ENCODE measurements around the gene GAS2L1.

DNA sequence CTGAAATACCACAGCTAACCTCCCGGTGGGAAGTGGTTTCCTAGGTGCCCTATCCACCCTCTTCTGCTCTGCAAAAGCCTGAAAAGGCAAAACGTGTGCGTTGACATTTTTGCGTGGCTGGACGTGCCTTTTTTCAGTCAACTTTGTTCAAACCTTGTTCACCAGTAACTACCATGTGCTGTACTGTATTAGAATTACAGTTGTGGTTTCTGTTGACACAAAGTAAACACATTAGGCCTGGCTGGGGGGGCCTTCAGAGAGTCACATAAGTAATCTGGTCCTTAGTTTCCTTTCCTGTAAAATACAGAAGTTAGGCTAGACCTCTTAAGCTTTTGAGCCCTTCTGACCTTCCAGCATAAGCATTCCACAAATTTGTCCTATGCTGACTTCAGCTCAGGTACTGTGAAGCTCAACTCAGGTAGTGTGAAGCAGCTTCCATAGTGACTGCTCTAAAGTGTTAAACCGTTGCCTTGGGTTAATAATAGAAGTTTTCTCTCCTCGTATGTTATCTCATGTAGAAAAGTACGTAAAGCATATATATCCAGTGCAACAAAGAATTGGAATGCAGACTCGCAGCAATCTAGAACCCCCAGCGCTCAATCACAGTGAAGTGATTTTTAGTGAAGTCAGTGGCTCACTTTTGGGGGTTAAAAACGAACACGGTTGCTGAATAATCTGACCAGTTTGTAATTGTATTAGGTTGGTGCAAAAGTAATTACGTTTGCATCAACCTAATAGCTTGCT is 36.5 kb upstream of the GAS2L1 start:
- TF ChIP-seq, protein P1, sequence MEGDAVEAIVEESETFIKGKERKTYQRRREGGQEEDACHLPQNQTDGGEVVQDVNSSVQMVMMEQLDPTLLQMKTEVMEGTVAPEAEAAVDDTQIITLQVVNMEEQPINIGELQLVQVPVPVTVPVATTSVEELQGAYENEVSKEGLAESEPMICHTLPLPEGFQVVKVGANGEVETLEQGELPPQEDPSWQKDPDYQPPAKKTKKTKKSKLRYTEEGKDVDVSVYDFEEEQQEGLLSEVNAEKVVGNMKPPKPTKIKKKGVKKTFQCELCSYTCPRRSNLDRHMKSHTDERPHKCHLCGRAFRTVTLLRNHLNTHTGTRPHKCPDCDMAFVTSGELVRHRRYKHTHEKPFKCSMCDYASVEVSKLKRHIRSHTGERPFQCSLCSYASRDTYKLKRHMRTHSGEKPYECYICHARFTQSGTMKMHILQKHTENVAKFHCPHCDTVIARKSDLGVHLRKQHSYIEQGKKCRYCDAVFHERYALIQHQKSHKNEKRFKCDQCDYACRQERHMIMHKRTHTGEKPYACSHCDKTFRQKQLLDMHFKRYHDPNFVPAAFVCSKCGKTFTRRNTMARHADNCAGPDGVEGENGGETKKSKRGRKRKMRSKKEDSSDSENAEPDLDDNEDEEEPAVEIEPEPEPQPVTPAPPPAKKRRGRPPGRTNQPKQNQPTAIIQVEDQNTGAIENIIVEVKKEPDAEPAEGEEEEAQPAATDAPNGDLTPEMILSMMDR (conservative IDR thresholded peaks at IDR 0.05; ENCODE audit: low read depth, low read length) = no peak
- TF ChIP-seq EZH2 (IDR thresholded peaks at IDR 0.05; ENCODE audit: borderline replicate concordance, low read depth, low read length, poor library complexity, severe bottlenecking) = no peak

All from A673 (cell line).